GM12872 (cell line): Measurements from ENCODE around the gene KCTD21.

Experiments used
- TF ChIP-seq, protein P1 (sequence below): IDR thresholded peaks from 3 replicates; pipeline ENCODE4 v1.5.1; 2011; ENCODE audit warnings: low read depth, mild to moderate bottlenecking, low read length, moderate library complexity; ENCODE audit not compliant: insufficient read depth

Gene KCTD21

DNA sequence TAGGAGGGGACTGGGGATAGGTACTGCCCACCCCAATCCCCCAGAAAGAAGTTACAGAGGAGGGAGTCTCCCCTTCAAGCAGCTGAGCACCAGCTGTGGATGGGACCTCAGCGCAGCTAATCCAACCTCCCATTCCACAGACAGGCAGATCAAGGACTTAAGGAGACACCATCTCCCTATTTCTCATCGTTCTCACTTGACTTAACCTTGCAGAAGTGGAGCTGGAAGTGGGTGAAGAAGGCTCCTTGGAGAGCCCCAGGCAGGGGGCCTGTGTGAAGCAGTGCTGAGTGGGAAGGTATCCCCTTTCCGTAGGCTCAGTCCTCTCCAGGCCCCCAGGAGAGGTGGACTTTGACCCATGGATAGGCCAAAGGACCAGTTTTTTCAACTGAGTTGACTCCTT lies 27.6 kb upstream of the KCTD21 start:
- TF ChIP-seq, protein P1, sequence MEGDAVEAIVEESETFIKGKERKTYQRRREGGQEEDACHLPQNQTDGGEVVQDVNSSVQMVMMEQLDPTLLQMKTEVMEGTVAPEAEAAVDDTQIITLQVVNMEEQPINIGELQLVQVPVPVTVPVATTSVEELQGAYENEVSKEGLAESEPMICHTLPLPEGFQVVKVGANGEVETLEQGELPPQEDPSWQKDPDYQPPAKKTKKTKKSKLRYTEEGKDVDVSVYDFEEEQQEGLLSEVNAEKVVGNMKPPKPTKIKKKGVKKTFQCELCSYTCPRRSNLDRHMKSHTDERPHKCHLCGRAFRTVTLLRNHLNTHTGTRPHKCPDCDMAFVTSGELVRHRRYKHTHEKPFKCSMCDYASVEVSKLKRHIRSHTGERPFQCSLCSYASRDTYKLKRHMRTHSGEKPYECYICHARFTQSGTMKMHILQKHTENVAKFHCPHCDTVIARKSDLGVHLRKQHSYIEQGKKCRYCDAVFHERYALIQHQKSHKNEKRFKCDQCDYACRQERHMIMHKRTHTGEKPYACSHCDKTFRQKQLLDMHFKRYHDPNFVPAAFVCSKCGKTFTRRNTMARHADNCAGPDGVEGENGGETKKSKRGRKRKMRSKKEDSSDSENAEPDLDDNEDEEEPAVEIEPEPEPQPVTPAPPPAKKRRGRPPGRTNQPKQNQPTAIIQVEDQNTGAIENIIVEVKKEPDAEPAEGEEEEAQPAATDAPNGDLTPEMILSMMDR, result no peak

DNA sequence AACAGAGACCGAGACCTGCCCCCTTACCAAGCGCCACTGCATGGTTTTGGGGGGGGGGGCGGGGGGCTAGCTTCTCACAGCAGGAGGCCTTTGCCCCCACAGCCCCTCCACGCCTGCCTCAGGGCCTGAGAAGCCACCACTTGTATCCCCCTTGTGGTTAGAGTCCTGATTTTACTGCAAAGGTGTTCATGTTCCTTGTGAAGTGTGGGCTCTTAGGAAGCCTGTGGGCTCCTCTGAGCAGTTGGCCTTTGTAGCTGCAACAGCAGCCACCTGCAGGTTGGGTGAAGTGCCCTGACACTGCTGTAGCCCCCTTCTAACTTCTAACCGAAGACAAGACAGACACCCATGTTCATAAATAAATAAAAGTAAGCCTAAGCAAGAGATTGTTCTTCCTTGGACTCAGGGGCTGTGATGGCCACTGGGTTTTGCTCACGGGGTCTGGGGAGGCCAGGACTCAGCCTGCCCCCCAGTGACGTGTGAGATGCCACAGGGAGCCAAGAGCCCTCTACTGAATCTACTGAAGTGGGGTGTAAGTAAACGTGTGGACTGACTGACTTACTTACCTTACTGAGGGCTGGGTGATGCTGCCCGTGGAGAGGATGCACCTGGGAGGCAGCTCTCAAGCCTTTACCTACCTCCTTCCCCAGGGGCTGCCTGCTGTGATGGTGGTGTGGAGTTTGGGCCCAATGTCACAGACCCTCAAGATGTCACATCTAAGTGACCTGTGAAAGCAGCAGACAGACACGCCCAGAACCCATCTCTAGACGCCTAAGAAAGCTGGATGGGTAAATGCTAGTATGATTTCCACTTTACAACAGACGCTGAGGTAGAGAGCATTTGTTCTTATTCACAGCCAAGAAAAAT lies 26.1 kb upstream of the KCTD21 start:
- TF ChIP-seq, protein P1, result no peak

DNA sequence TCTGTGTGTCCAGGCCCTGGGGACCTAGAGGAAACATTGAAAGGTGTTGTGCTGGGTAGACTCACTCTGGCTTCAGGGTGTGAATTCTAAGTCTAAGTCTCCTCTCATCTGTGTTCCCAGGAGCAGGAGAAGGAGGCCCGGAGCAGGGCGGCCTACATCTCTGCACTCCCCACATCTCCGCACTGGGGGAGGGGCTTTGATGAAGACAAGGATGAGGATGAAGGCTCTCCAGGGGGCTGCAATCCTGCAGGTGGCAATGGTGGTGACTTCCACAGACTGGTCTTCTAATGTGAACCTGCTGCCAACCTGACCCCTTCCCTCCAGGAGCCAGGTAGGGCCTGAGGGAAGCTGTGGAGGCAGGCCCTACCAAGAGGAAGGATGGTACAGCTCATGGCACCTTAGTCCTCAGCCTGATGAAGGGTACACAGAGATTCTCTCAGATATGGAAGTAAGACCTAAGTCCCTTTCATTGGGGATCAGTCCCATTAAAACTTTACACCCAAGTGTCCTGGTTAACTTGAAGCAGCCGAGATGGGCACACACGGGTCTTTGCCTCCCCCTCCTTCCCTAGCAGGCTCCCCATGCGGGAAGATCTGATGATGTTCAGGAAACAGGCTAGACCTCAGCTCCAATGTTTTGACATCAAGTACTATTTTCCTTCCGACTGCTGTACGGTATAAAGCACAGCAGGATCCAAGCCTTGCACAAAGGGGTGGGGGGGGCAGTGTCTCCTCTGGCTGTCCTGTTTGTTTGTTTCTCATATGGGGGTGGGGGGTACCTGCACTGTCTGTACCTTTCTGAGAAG lies 25.3 kb upstream of the KCTD21 start:
- TF ChIP-seq, protein P1, result no peak

DNA sequence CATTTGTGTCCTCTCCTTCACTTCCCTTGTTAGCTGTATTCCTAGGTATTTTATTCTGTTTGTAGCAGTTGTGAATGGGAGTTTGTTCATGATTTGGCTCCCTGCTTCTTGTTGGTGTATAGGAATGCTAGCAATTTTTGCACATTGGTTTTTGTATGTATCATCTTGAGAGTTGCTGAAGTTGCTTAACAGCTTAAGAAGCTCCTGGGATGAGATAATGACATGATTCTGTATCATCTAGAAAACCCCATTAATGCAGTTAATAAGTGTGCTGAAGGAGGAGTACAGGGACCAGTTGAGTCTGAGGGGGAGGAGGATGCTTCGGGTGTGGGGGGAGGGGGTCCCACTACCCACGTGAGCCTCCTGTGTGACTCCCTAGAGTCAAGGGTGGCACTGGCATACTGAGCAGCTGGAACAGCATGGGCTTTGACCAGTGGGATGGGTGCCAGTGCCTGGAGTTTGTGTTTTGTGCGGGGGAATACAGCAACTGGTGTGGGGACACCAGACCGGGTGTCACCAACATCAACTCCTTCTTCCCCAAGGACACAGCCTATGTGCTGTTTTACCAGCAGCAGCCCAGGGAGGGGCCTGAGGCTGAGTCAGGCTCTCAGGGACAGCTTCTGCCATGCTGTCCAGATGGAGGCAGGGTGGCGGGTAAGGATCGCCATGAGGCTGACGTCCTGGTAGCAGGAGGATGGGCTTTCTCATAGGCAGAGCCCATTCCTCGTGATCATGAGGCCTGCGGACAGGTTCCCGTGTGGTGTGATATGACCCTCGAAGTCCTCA lies 24.4 kb upstream of the KCTD21 start:
- TF ChIP-seq, protein P1, result no peak

DNA sequence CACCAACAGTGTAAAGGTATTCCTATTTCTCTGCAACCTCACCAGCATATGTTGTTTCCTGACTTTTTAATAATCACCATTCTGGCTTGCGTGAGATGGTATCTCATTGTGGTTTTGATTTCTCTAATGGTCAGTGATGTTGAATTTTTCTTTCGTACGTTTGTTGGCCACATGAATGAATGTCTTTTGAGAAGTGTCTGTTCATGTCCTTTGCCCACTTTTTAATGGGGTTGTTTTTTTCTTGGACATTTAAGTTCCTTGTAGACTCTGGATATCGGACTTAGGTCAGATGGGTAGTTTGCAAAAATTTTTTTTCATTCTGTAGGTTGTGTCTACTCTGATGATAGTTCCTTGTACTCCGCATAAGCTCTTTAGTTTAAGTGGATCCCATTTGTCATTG lies 23.1 kb upstream of the KCTD21 start:
- TF ChIP-seq, protein P1, result no peak

DNA sequence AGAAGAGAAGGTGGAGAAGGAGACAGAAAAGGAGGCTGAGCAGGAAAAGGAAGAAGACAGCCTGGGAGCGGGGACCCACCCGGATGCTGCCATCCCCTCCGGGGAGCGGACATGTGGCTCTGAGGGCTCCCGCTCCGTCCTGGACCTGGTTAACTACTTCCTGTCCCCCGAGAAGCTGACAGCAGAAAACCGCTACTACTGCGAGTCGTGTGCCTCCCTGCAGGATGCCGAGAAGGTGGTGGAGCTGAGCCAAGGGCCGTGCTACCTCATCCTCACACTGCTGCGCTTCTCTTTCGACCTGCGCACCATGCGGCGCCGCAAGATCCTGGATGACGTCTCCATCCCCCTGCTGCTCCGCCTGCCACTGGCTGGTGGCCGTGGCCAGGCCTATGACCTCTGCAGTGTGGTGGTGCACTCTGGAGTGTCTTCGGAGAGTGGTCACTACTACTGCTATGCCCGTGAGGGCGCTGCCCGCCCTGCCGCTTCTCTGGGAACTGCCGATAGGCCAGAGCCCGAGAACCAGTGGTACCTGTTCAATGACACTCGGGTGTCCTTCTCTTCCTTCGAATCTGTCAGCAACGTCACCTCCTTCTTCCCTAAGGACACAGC lies 21.7 kb upstream of the KCTD21 start:
- TF ChIP-seq, protein P1, result no peak
